Smooth muscle cell (in vitro differentiated cells): ENCODE measurements around the gene ELAPOR1. TPM values are rescaled to one million over a fixed set of nuclear protein-coding genes. Genes with fewer than 3 reads are reported as not detected.

ENCODE experiments used
- DNase-seq: peaks from one replicate; lab custom pipeline; 2025; ENCODE audit not compliant: unreplicated experiment; lab: John Stamatoyannopoulos, UW
- H2AFZ ChIP-seq: fragments of 200-600 bp; sonication (generic); 2 replicates; pipeline ENCODE4 v1.6.0; 2016; ENCODE audit warnings: antibody characterized with exemption, low read depth, mild to moderate bottlenecking
- H3F3A ChIP-seq: fragments of 200-600 bp; sonication (generic); 2 replicates; pipeline ENCODE4 v1.6.0; 2017; ENCODE audit warnings: antibody characterized with exemption, low read depth
- H3K27ac ChIP-seq: fragments of 200-600 bp; sonication (generic); 2 replicates; pipeline ENCODE4 v1.5.1; 2016; ENCODE audit warnings: low read depth, mild to moderate bottlenecking
- H3K27me3 ChIP-seq: fragments of 200-600 bp; sonication (generic); 2 replicates; pipeline ENCODE4 v1.6.1; 2016; ENCODE audit warnings: low read depth, mild to moderate bottlenecking
- H3K36me3 ChIP-seq: fragments of 200-600 bp; sonication (generic); 2 replicates; pipeline ENCODE4 v1.5.1; 2016; ENCODE audit warnings: low read depth
- H3K4me1 ChIP-seq: fragments of 200-600 bp; sonication (generic); 2 replicates; pipeline ENCODE4 v1.5.1; 2016; ENCODE audit warnings: low read depth
- H3K4me2 ChIP-seq: fragments of 200-600 bp; sonication (generic); 2 replicates; pipeline ENCODE4 v1.6.0; 2016; ENCODE audit warnings: mild to moderate bottlenecking
- H3K4me3 ChIP-seq: fragments of 200-600 bp; sonication (generic); 2 replicates; pipeline ENCODE4 v1.5.1; 2016; ENCODE audit warnings: mild to moderate bottlenecking
- H3K79me2 ChIP-seq: fragments of 200-600 bp; sonication (generic); 2 replicates; pipeline ENCODE4 v1.6.0; 2016; ENCODE audit warnings: low read depth, mild to moderate bottlenecking
- H3K9ac ChIP-seq: fragments of 200-600 bp; sonication (generic); 2 replicates; pipeline ENCODE4 v1.6.0; 2016; ENCODE audit warnings: low read depth
- H3K9me3 ChIP-seq: fragments of 200-600 bp; sonication (generic); replicated peaks from 2 replicates; pipeline ENCODE4 v1.5.1; 2016; ENCODE audit warnings: low read depth
- H4K20me1 ChIP-seq: fragments of 200-600 bp; sonication (generic); 2 replicates; pipeline ENCODE4 v1.6.0; 2016; ENCODE audit warnings: low read depth
- CTCF ChIP-seq: fragments of 200-600 bp; sonication (generic); IDR thresholded peaks from 2 replicates; pipeline ENCODE4 v1.5.1; 2017; ENCODE audit warnings: borderline replicate concordance, mild to moderate bottlenecking, antibody characterized with exemption; ENCODE audit not compliant: insufficient read depth, poor library complexity, severe bottlenecking
- WGBS: methylation state at CpG from one replicate; pipeline ENCODE4 v1.1.7; 2016; ENCODE audit warnings: low lambda C conversion rate; 5-methylcytosine and 5-hydroxymethylcytosine counted together
- polyA plus RNA-seq: library from polyadenylated mRNA; unstranded; fragments of >200 nt; fragmentation: Nextera tagmentation; extraction: Ambion mirVana; gene quantifications from 2 replicates; pipeline ENCODE4 v1.2.1, GENCODE V29; 2016
- total RNA-seq: library from RNA; depleted of rRNA; stranded (reverse); fragments of >200 nt; gene quantifications from 2 replicates; pipeline ENCODE4 v1.2.3, GENCODE V29; 2014

The ELAPOR1 gene
- total and polyA plus RNA-seq, 2 experiments from 2014 or later: 3.5 TPM

- no peaks in the 10 kb centered on the region for H3K9me3 ChIP-seq
- H3F3A ChIP-seq: peaks cover 18% of the 10 kb centered on the region
- peak overlapping the region; percentile 93 for H2AFZ ChIP-seq
- H3K4me3 ChIP-seq: peak overlapping the region; percentile 91
- no peaks in the 10 kb centered on the region for H3K27me3 ChIP-seq
- 6% methylated on average over 13 of the region's 13 CpGs for WGBS
- peaks cover 13% of the 10 kb centered on the region for H3K4me1 ChIP-seq
- peak overlapping the region; percentile 93 for H3K27ac ChIP-seq
- DNase-seq: no peak
- peaks cover under 1% of the 10 kb centered on the region for H4K20me1 ChIP-seq
- no peak for TF ChIP-seq CTCF
- H3K36me3 ChIP-seq: peaks cover 7% of the 10 kb centered on the region
- peaks cover 38% of the 10 kb centered on the region for H3K79me2 ChIP-seq
- peak overlapping the region; percentile 96 for H3K9ac ChIP-seq
- peak overlapping the region; percentile 95 for H3K4me2 ChIP-seq
Observed at GRCh38 chr1:109091078-109091838, 22.7 kb upstream of the ELAPOR1 start.

GRCh38 chr1:109091839-109092193 is 22.1 kb upstream of the ELAPOR1 start:
- peaks cover 6% of the 10 kb centered on the region for H4K20me1 ChIP-seq
- H3K4me3 ChIP-seq: peak overlapping the region; percentile 91
- H3K4me2 ChIP-seq: peak overlapping the region; percentile 95
- WGBS: 4% methylated on average over 1 of the region's 1 CpG
- no peak for TF ChIP-seq CTCF
- H3K9me3 ChIP-seq: no peaks in the 10 kb centered on the region
- DNase-seq: no peak
- H3F3A ChIP-seq: peaks cover 22% of the 10 kb centered on the region
- peak overlapping the region; percentile 93 for H3K27ac ChIP-seq
- H3K9ac ChIP-seq: peak overlapping the region; percentile 96
- H2AFZ ChIP-seq: peak overlapping the region; percentile 93
- H3K27me3 ChIP-seq: no peaks in the 10 kb centered on the region
- peaks cover 13% of the 10 kb centered on the region for H3K4me1 ChIP-seq
- H3K79me2 ChIP-seq: peaks cover 38% of the 10 kb centered on the region
- peaks cover 7% of the 10 kb centered on the region for H3K36me3 ChIP-seq

- H3K27ac ChIP-seq: peak overlapping the region; percentile 55
- H3K27me3 ChIP-seq: no peaks in the 10 kb centered on the region
- no peak for DNase-seq
- no peak overlapping the region for H3K9ac ChIP-seq
- peaks cover 38% of the 10 kb centered on the region for H3K79me2 ChIP-seq
- H3K4me2 ChIP-seq: peak overlapping the region; percentile 14
- no peaks in the 10 kb centered on the region for H3K9me3 ChIP-seq
- WGBS: 62% methylated on average over 7 of the region's 7 CpGs
- peaks cover 13% of the 10 kb centered on the region for H3K4me1 ChIP-seq
- no peak overlapping the region for H2AFZ ChIP-seq
- H3K4me3 ChIP-seq: no peak overlapping the region
- peaks cover 7% of the 10 kb centered on the region for H3K36me3 ChIP-seq
- no peak for TF ChIP-seq CTCF
- H4K20me1 ChIP-seq: peaks cover 6% of the 10 kb centered on the region
- peaks cover 23% of the 10 kb centered on the region for H3F3A ChIP-seq
Observed at GRCh38 chr1:109094377-109094803, 19.5 kb upstream of the ELAPOR1 start.

- peaks cover 23% of the 10 kb centered on the region for H3F3A ChIP-seq
- no peak for DNase-seq
- WGBS: 95% methylated on average over 1 of the region's 1 CpG
- no peak overlapping the region for H3K4me2 ChIP-seq
- no peaks in the 10 kb centered on the region for H3K9me3 ChIP-seq
- H3K27ac ChIP-seq: peak overlapping the region; percentile 55
- H3K27me3 ChIP-seq: no peaks in the 10 kb centered on the region
- H2AFZ ChIP-seq: no peak overlapping the region
- H3K9ac ChIP-seq: no peak overlapping the region
- peaks cover 38% of the 10 kb centered on the region for H3K79me2 ChIP-seq
- peaks cover 6% of the 10 kb centered on the region for H4K20me1 ChIP-seq
- H3K4me3 ChIP-seq: no peak overlapping the region
- TF ChIP-seq CTCF: no peak
- peaks cover 13% of the 10 kb centered on the region for H3K4me1 ChIP-seq
- H3K36me3 ChIP-seq: peaks cover 7% of the 10 kb centered on the region
Observed at GRCh38 chr1:109094871-109095270, 19.0 kb upstream of the ELAPOR1 start.
